ENCODE data around the gene TXNL4A. TPM values are rescaled to one million over a fixed set of nuclear protein-coding genes. Genes with fewer than 3 reads are reported as not detected.
"Not testable (repeated sequence)": the region's sequence is repeated elsewhere in the genome, so short reads cannot be mapped to it uniquely, and the experiment has no call there.

TXNL4A gene
- polyA plus RNA-seq, 12 donors: 80.8 to 157 (median 95.8) TPM; not detected in 1

- DNase-seq: no peak
These were observed 17.8 kb downstream of the TXNL4A start for GRCh38 chr18:79970419-79971133.

- DNase-seq: peak; percentile 26
These were observed 23.1 kb downstream of the TXNL4A start for GRCh38 chr18:79965119-79965902.

- DNase-seq: no peak
These were observed 23.8 kb downstream of the TXNL4A start, which contains the start of gene HSBP1L1 for GRCh38 chr18:79964330-79965118. HSBP1L1 (plus strand) TSS chr18:79964643; CDS start chr18:79964736, 93 bp downstream.

GRCh38 chr18:79963658-79964329 lies 24.6 kb downstream of the TXNL4A start:
- no peak for DNase-seq

- no peak for DNase-seq
These were observed 25.3 kb downstream of the TXNL4A start for GRCh38 chr18:79962835-79963657.

GRCh38 chr18:79962311-79962710 lies 26.1 kb downstream of the TXNL4A start:
- DNase-seq: no peak

GRCh38 chr18:79961527-79962291 lies 26.7 kb downstream of the TXNL4A start:
- no peak for DNase-seq

- no peak for DNase-seq
These were observed 27.3 kb downstream of the TXNL4A start for GRCh38 chr18:79960921-79961526.

GRCh38 chr18:79960161-79960801 lies 28.1 kb downstream of the TXNL4A start:
- DNase-seq: not testable (repeated sequence)

- no peak for DNase-seq
These were observed 29.4 kb downstream of the TXNL4A start for GRCh38 chr18:79958981-79959380.

- DNase-seq: no peak
These were observed 32.1 kb downstream of the TXNL4A start for GRCh38 chr18:79956276-79956675.

GRCh38 chr18:79955302-79956075 lies 32.9 kb downstream of the TXNL4A start:
- no peak for DNase-seq

- DNase-seq: no peak
These were observed 33.6 kb downstream of the TXNL4A start for GRCh38 chr18:79954791-79955190.

- DNase-seq: no peak
These were observed 34.3 kb downstream of the TXNL4A start for GRCh38 chr18:79953971-79954651.

- DNase-seq: no peak
These were observed 35.3 kb downstream of the TXNL4A start for GRCh38 chr18:79952996-79953559.

- DNase-seq: no peak
These were observed 35.8 kb downstream of the TXNL4A start for GRCh38 chr18:79952456-79952995.
